SU-DHL-6 (cell line): ENCODE measurements around the gene EZR.

Experiments used
- H2AFZ ChIP-seq: fragments of 200-600 bp; sonication (generic); 2 replicates; pipeline ENCODE4 v1.6.1; 2014; ENCODE audit warnings: low read depth, mild to moderate bottlenecking, moderate library complexity, mixed read lengths, antibody characterized with exemption, low read length; ENCODE audit not compliant: severe bottlenecking
- H3F3A ChIP-seq: fragments of 200-600 bp; shearing (Covaris generic); 2 replicates; pipeline ENCODE4 v1.6.0; 2016; ENCODE audit warnings: antibody characterized with exemption, mild to moderate bottlenecking; ENCODE audit not compliant: insufficient read depth
- H3K27ac ChIP-seq: fragments of 200-600 bp; sonication (generic); 2 replicates; pipeline ENCODE4 v1.5.1; 2016; ENCODE audit warnings: low read depth, mild to moderate bottlenecking, low read length, moderate library complexity, mixed read lengths
- H3K27me3 ChIP-seq: fragments of 200-600 bp; sonication (generic), shearing (Covaris generic); 2 replicates; pipeline ENCODE4 v1.6.0; 2014; ENCODE audit warnings: mild to moderate bottlenecking, low read length
- H3K36me3 ChIP-seq: fragments of 200-600 bp; sonication (generic); 2 replicates; pipeline ENCODE4 v1.6.1; 2014; ENCODE audit warnings: mild to moderate bottlenecking, low read length, mixed read lengths
- H3K4me2 ChIP-seq: fragments of 300-600, 200-600 bp; shearing (Covaris generic), sonication (generic); 2 replicates; pipeline ENCODE4 v1.6.0; 2014; ENCODE audit warnings: low read length, low read depth, mild to moderate bottlenecking; ENCODE audit not compliant: poor library complexity, severe bottlenecking
- H3K4me3 ChIP-seq: fragments of 200-600 bp; sonication (generic); 2 replicates; pipeline ENCODE4 v1.5.1; 2014; ENCODE audit warnings: antibody characterized with exemption, low read length, mild to moderate bottlenecking, mixed read lengths; ENCODE audit not compliant: insufficient read depth, poor library complexity, severe bottlenecking
- H3K79me2 ChIP-seq: fragments of 200-600 bp; sonication (generic); 2 replicates; pipeline ENCODE4 v1.6.1; 2014; ENCODE audit warnings: mild to moderate bottlenecking, low read length, moderate library complexity; ENCODE audit not compliant: insufficient read depth
- H3K9ac ChIP-seq: fragments of 200-600 bp; sonication (generic); 2 replicates; pipeline ENCODE4 v1.7.0; 2014; ENCODE audit warnings: mild to moderate bottlenecking, low read length
- H3K9me2 ChIP-seq: fragments of 200-600 bp; sonication (generic); replicated peaks from 2 replicates; pipeline ENCODE4 v1.6.1; 2014; ENCODE audit warnings: low read length; ENCODE audit not compliant: insufficient read depth
- H3K9me3 ChIP-seq: fragments of 200-600 bp; sonication (generic); 2 replicates; pipeline ENCODE4 v1.6.1; 2014; ENCODE audit warnings: low read length, mixed read lengths; ENCODE audit not compliant: insufficient read depth
- H4K20me1 ChIP-seq: fragments of 200-600 bp; sonication (generic); 2 replicates; pipeline ENCODE4 v1.6.1; 2014; ENCODE audit warnings: low read depth, mild to moderate bottlenecking, antibody characterized with exemption, low read length, moderate library complexity, mixed read lengths
- EZH2phosphoT487 ChIP-seq: fragments of 200-600 bp; sonication (generic), shearing (Covaris generic); conservative IDR thresholded peaks from 2 replicates; pipeline ENCODE4 v1.6.1; 2018; ENCODE audit warnings: mild to moderate bottlenecking, antibody characterized with exemption, low read length, moderate library complexity, mixed read lengths
- TF ChIP-seq, protein P1 (sequence below): fragments of 200-600 bp; sonication (generic); IDR thresholded peaks from one replicate; pipeline ENCODE4 v1.5.1; 2017; ENCODE audit warnings: antibody characterized with exemption, mild to moderate bottlenecking, low read length, moderate library complexity; ENCODE audit not compliant: insufficient read depth, poor library complexity, severe bottlenecking

EZR gene

DNA sequence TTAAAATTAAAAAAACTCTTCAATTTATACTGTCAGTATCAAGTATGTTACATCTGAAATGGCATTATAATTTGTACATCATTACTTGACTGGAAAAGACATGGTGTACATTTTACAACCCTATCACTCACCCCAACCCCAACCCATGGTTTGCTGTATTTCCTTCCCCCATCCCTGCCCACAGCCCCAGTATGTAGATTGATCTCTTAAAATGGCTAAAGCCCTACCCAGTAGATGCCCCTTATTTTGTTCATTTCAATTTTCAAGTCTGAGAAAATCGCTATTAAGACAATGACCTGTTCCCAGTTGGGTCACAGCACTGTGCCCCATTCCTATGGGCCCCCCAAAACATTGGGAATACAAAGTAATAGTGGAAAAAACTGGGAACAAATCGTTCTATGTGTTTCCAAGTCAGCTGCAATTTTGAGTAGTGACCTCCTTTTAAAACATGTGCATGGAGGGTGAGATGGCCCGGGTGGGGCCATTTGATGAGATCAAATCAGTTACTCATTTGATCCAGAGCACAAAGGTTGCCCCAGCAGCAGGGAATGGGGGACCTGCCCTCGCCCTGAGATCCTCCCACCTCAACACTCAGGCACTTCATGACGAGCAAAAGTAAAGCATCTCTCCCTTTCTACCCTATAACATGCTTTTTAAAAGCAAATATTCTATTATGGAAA, 13.3 kb downstream of the EZR start:
- peaks cover 13% of the 10 kb centered on the region; the same call in 1 of the 2 replicates for H3K36me3 ChIP-seq
- peak overlapping the region; percentile 33 for H3K4me3 ChIP-seq
- no peaks in the 10 kb centered on the region for H3K9me3 ChIP-seq
- peak overlapping the region; percentile 45 for H3K9ac ChIP-seq
- H3K9me2 ChIP-seq, result no peaks in the 10 kb centered on the region
- H3F3A ChIP-seq, result peaks cover 86% of the 10 kb centered on the region
- peak overlapping the region; percentile 96 for H3K27ac ChIP-seq
- TF ChIP-seq, protein P1, sequence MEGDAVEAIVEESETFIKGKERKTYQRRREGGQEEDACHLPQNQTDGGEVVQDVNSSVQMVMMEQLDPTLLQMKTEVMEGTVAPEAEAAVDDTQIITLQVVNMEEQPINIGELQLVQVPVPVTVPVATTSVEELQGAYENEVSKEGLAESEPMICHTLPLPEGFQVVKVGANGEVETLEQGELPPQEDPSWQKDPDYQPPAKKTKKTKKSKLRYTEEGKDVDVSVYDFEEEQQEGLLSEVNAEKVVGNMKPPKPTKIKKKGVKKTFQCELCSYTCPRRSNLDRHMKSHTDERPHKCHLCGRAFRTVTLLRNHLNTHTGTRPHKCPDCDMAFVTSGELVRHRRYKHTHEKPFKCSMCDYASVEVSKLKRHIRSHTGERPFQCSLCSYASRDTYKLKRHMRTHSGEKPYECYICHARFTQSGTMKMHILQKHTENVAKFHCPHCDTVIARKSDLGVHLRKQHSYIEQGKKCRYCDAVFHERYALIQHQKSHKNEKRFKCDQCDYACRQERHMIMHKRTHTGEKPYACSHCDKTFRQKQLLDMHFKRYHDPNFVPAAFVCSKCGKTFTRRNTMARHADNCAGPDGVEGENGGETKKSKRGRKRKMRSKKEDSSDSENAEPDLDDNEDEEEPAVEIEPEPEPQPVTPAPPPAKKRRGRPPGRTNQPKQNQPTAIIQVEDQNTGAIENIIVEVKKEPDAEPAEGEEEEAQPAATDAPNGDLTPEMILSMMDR, result no peak
- TF ChIP-seq EZH2phosphoT487, result no peak
- H3K4me2 ChIP-seq, result peak overlapping the region; percentile 76
- peaks cover 4% of the 10 kb centered on the region; the same call in 1 of the 2 replicates for H4K20me1 ChIP-seq
- H3K79me2 ChIP-seq, result peaks cover 88% of the 10 kb centered on the region
- H2AFZ ChIP-seq, result no peak overlapping the region
- H3K27me3 ChIP-seq, result no peaks in the 10 kb centered on the region

DNA sequence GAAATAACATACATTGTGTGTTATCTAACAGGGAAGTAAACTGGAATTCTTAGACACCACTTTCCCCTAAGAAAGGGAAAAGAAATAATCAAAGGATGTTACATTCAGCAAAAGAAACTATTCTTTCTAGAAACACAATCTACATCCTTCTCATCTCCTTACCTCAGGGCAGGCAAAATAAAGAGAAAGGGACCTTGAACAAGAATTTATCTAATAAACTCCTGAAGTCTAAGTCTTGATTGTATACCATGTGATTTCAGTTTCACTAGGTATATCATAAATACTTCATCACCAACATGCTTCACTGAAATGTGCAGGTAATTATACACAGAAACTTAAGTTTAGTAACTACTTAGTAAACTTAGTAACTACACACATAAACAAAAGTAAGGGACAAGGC, 15.0 kb downstream of the EZR start:
- peak overlapping the region; percentile 76 for H3K4me2 ChIP-seq
- no peaks in the 10 kb centered on the region for H3K9me3 ChIP-seq
- peaks cover 86% of the 10 kb centered on the region for H3F3A ChIP-seq
- TF ChIP-seq, protein P1, result no peak
- no peak for TF ChIP-seq EZH2phosphoT487
- H2AFZ ChIP-seq, result no peak overlapping the region
- peak overlapping the region; percentile 34 for H3K4me3 ChIP-seq
- peaks cover 13% of the 10 kb centered on the region; the same call in 1 of the 2 replicates for H3K36me3 ChIP-seq
- peak overlapping the region; percentile 44 for H3K9ac ChIP-seq
- H3K27ac ChIP-seq, result peak overlapping the region; percentile 96
- H3K79me2 ChIP-seq, result peaks cover 90% of the 10 kb centered on the region
- H3K27me3 ChIP-seq, result no peaks in the 10 kb centered on the region
- no peaks in the 10 kb centered on the region for H3K9me2 ChIP-seq
- peaks cover 4% of the 10 kb centered on the region; the same call in 1 of the 2 replicates for H4K20me1 ChIP-seq

DNA sequence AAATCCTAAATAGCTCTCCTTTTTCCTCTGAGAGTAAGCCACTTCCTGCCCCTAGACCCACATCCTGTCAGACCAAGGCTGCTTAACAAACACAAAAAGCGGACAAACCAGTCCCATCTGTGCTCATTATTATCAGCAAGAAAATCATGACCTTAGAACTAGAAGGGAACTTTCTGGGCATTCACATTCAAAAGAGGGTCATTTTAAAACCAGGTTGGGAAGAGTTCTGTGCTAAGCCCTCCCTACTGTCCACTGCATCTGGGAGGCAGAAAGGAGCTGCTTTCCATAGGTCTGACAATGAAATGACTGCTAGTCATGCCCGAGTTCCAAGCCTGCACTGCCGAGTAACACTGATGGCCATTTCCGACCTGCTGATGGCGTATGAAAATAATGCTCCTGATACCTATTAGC, 15.4 kb downstream of the EZR start:
- Histone ChIP-seq H3F3A (peaks cover 87% of the 10 kb centered on the region), H3K9me2 (no peaks in the 10 kb centered on the region), H3K27ac (peak overlapping the region; percentile 96), H3K9me3 (no peaks in the 10 kb centered on the region), H3K36me3 (peaks cover 13% of the 10 kb centered on the region; the same call in 1 of the 2 replicates), H3K79me2 (peaks cover 95% of the 10 kb centered on the region), H3K9ac (peak overlapping the region; percentile 44), H3K27me3 (no peaks in the 10 kb centered on the region), H2AFZ (no peak overlapping the region), H3K4me3 (peak overlapping the region; percentile 34), H4K20me1 (peaks cover 4% of the 10 kb centered on the region; the same call in 1 of the 2 replicates), H3K4me2 (peak overlapping the region; percentile 76)
- TF ChIP-seq, protein P1, result no peak
